Astrocyte (in vitro differentiated cells and primary cell): Measurements from ENCODE around the gene ANKRD36C.
"Not testable (repeated sequence)": the region's sequence is repeated elsewhere in the genome, so short reads cannot be mapped to it uniquely, and the experiment has no call there.

ENCODE experiments used
- CTCF ChIP-seq: IDR thresholded peaks from 2 replicates; pipeline ENCODE4 v1.5.1; 2011; ENCODE audit warnings: low read depth, mild to moderate bottlenecking, inconsistent platforms, low read length, moderate library complexity; ENCODE audit not compliant: insufficient read depth
- EZH2 ChIP-seq: IDR thresholded peaks from 2 replicates; pipeline ENCODE4 v1.6.1; 2012; ENCODE audit warnings: mild to moderate bottlenecking, low read length, inconsistent platforms; ENCODE audit not compliant: insufficient read depth

- not testable (repeated sequence) for TF ChIP-seq CTCF, EZH2
These were observed 203.0 kb downstream of the ANKRD36C start for GRCh38 chr2:95788642-95789041.
